ENCODE results near the gene NDE1.
"Not testable (repeated sequence)": the region's sequence is repeated elsewhere in the genome, so short reads cannot be mapped to it uniquely, and the experiment has no call there.

The NDE1 gene

GRCh38 chr16:15650019-15650697 is at the start of gene NDE1:
NDE1 (plus strand) TSS chr16:15650245; CDS start chr16:15664779, 14,534 bp downstream.
- DNase-seq (ENCODE audit: low spot score), result peak; percentile 84

- DNase-seq (ENCODE audit: low spot score), result no peak
These were observed 48.7 kb upstream of the NDE1 start for GRCh38 chr16:15601212-15601879.

- DNase-seq (ENCODE audit: low spot score), result no peak
These were observed 47.6 kb upstream of the NDE1 start for GRCh38 chr16:15602285-15603044.

GRCh38 chr16:15604460-15605440 is 45.3 kb upstream of the NDE1 start:
- DNase-seq (ENCODE audit: low spot score), result no peak

- no peak for DNase-seq (ENCODE audit: low spot score)
These were observed 44.1 kb upstream of the NDE1 start for GRCh38 chr16:15605839-15606517.

GRCh38 chr16:15606518-15607220 is 43.4 kb upstream of the NDE1 start:
- DNase-seq (ENCODE audit: low spot score), result no peak

GRCh38 chr16:15607221-15607699 is 42.8 kb upstream of the NDE1 start:
- not testable (repeated sequence) for DNase-seq (ENCODE audit: low spot score)

- no peak for DNase-seq (ENCODE audit: low spot score)
These were observed 42.2 kb upstream of the NDE1 start for GRCh38 chr16:15607700-15608396.

- no peak for DNase-seq (ENCODE audit: low spot score)
These were observed 41.4 kb upstream of the NDE1 start for GRCh38 chr16:15608398-15609285.

GRCh38 chr16:15609286-15609649 is 40.8 kb upstream of the NDE1 start:
- DNase-seq (ENCODE audit: low spot score), result no peak

GRCh38 chr16:15610369-15610871 is 39.6 kb upstream of the NDE1 start:
- no peak for DNase-seq (ENCODE audit: low spot score)

GRCh38 chr16:15611610-15612009 is 38.4 kb upstream of the NDE1 start:
- DNase-seq (ENCODE audit: low spot score), result no peak

- no peak for DNase-seq (ENCODE audit: low spot score)
These were observed 36.4 kb upstream of the NDE1 start for GRCh38 chr16:15613676-15614075.

GRCh38 chr16:15616012-15616411 is 34.0 kb upstream of the NDE1 start:
- DNase-seq (ENCODE audit: low spot score), result no peak

- no peak for DNase-seq (ENCODE audit: low spot score)
These were observed 33.4 kb upstream of the NDE1 start for GRCh38 chr16:15616475-15617165.

- no peak for DNase-seq (ENCODE audit: low spot score)
These were observed 32.1 kb upstream of the NDE1 start for GRCh38 chr16:15617901-15618300.

GRCh38 chr16:15618392-15618791 is 31.7 kb upstream of the NDE1 start:
- no peak for DNase-seq (ENCODE audit: low spot score)

GRCh38 chr16:15620611-15621195 is 29.3 kb upstream of the NDE1 start:
- no peak for DNase-seq (ENCODE audit: low spot score)
